ENCODE data around the gene APH1B.
"Not testable (repeated sequence)": the region's sequence is repeated elsewhere in the genome, so short reads cannot be mapped to it uniquely, and the experiment has no call there.

Gene APH1B

DNA sequence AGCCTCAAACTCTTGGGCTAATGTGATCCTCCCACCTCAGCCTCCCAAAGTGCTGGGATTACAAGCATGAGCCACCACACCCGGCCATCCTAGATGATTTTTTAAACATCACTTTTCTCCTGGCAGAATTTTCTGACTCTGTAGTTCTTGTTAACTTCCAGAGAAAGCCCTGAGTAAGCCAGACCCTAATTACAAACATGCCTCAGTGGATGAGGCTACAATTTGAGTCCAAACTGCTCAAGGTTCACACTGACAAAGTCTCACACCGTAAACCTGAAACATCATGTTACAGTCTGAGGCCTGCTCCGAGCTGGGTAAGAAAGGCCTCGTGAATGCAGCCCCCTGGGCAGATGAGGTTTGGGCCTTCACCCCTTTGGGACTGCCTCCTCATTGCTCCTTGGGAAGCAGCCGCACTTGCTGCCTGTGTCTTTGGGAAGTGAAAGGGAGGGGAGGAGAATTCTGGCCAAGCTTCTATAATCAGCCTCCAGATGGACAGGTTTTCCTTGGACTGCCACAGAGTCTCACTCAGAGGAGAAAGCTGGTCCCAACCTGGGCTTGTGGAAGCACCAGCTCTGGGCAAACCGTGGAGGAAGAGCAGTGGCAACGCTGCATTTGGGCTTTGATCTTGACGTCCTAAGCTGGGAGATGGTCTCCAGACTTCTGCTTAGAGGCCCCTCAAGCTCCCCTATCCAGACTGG, 58.3 kb downstream of the APH1B start:
- peak; percentile 14 for DNase-seq

GRCh38 chr15:63337046-63337445, 59.6 kb downstream of the APH1B start:
- DNase-seq: no peak

GRCh38 chr15:63338170-63338569, 60.8 kb downstream of the APH1B start:
- peak; percentile 81 for DNase-seq

DNA sequence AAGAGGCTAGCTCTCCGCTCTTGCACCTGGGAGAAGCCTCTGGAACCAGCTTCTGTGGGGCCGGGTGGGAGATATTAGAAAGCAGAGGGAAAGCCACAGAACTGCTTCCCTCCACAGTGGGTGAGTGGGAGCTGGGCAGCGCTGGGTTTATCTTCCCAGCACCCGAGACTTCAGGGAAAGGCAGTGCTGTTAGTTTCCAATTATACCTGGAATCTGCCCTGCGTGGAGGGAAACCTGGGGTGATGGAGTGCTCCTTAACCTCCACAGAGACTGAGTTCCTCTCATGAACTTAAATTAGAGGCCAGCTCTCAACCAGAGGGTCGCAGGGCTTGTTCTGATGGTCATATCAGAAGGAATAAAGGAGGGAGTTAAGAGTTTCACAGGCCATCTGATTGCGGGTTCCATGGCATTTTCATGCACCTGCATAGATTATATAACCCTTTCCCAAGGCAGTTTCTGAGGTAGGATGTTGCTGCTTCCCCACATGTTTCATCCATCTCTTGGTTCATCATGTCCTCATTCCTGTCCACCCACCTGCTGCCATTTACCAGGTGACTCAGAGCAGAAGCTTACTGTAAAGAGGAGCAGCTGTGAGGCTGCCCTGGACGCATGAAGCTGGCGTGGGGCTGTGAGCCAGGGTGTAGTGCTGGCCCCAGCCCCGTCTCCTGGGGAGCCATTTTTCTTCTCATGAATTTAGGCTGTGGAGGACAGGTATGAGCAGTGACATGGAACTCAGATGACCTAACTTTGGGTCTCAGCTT, 61.8 kb downstream of the APH1B start:
- no peak for DNase-seq

DNA sequence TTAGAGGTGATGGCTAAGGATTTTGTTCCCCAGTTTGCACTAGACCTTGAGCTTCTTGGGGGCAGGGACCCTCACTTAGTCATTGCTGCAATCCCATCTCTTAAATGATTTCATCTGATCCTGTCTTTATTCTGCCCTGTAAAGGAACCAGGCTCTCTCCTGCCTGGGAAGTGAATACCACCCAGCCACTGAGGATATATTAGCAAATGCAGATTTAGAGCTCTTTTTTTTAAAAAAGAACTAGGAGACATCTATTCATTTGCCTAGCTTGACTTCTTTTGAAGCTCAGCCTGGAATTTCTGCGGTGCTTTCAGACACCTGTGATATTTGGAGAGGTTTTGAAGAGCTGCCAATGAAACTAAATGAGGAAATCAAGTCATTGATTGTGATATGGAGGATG, 62.4 kb downstream of the APH1B start:
- no peak for DNase-seq

DNA sequence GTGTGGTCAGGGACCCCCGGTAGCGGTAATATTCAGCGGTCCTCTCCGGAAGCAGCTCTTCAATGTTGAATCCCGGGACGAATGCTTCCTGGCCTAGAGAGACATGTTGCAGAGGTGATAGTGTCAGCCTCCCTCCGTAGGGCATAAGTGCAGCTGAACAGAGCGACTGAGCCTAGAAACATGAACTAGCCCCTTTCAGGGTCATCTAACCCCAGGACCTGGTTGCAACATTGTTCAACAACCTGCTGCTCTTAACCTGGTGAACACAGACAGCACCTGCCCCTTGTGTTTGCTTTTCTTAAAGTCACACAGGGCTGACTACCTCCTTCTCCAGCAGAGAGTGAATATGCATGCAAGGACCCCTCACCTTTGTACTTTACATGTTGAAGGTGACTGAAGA, 62.9 kb downstream of the APH1B start:
- DNase-seq: no peak

- DNase-seq: no peak
These were observed 63.5 kb downstream of the APH1B start for GRCh38 chr15:63340878-63341277.

DNA sequence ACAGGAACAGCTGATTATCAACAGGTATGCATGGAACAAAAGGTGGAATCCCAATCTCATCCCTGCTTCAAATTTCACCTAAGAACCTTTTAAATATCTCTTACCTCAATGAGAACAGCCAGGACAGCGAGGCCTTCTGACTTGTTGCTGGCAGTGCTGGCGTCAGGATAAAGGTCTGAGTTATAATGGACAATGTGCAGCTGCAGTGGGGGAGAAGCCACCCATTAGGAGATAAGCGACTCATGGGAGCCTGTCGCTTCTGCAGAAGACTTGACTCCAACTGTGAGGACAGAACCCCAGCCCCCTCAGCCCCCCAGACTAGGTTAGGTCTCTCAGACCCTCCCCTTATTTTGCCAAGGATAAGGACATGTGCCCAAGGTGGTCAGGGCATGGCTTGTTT, 64.5 kb downstream of the APH1B start:
- no peak for DNase-seq

DNA sequence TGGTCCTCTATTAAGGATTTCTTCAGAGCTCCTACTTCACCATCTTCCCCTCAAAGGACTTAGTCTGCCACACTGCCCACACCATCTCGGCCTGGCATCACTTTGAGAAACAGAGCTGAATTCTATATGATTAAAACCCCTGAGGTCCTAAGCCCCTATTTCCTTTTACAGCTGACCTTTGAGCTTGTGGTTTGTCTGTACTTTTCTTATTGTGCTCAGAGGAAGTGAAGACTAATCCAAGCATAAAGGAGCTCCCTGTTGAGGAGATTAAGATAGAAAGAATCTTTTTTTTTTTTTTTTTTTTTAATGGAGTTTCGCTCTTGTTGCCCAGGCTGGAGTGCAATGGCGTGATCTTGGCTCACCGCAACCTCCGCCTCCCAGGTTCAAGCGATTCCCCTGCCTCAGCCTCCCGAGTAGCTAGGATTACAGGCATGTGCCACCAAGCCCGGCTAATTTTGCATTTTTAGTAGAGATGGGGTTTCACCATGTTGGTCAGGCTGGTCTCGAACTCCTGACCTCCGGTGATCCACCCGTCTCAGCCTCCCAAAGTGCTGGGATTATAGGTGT, 65.7 kb downstream of the APH1B start:
- not testable (repeated sequence) for DNase-seq

DNA sequence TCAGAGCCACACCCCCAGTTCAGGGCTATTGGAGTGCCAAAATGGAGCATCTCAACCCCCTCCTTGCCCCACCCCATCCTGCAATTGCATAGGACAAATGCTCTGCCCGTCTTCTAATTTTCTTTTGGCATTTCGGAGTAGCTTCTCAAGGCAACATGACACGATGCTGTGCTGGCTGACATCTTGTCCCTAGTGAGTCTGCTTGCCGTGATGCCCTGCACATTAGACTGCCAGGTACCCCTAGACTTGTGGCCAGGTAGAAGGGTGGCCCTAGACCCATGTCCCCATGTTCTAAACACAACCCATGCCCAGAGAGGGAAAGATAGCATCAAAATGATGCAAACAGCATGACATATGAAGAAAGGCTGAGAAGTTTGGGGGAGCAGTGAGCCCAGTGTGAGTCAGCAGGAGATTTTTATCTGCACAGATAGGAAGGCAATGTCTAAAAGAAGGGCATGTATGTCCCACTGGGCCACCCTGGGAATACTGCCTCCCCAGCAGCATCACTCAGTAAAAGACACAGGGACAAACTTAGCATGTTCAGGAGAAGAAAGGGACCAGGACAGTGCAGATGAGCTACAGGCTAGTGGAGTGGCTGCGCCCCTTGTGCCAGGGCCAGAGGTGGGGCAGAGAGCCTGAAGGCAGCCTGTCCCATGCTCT, 67.5 kb downstream of the APH1B start:
- no peak for DNase-seq

DNA sequence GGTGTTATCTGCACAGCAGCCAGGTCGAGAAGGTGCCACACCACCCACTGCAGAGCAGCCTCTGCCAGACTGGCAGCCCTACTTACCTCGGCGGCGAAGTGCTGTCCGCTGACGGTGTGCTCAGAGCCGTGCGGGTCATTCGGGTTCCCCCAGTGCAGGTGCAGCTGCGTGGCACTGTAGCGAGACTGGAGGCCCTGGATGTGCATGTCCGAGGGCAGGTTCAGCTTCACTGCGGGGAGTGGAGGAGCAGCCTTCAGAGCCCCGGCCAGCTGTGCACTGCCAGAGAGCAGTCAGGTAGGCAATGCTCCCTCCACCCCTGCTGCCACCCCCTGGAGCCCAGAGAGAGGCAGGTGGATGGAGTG, 68.0 kb downstream of the APH1B start:
- no peak for DNase-seq

GRCh38 chr15:63347074-63347857, 69.9 kb downstream of the APH1B start:
- DNase-seq: no peak

DNA sequence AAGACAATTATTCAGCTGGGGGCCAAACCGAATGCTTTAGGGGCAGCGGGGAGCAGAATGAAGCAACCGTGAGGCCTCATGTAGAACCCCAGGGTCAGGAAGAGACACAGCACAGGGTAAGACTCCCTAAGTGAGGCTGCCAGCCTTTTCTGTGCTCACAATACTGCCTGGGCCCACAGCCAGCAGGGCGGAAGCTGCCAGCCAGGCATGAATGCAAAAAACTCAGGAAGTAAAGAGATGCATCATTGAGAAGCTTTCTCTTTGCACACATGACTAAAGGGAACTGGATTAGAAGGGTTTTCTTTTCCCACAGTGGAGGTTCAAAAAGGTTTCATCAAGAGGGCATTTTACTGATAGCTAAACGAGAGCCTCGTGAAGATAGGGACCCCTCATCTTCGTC, 71.0 kb downstream of the APH1B start:
- no peak for DNase-seq

DNA sequence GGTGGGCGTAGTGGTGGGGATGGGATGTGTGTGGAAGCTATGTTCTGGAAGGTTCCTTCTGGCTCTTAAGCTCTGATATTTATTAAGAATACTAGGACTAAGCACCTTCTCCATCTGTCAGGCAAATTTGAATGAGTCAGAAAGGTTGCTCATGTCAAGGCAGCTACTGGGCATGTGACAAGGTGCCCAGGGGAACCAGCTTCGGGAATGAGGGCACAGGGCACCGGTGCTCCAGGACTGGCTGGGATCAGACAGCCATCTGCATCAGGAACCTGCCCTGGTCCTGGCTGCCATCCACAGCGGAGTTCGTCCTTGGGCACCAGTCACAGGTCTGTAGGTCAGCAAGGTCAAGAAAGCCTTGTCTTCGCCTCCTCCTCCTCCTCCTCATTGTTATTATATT, 71.8 kb downstream of the APH1B start:
- DNase-seq: no peak

- no peak for DNase-seq
These were observed 72.2 kb downstream of the APH1B start for GRCh38 chr15:63349621-63350020.

GRCh38 chr15:63350178-63350621, 72.8 kb downstream of the APH1B start:
- DNase-seq: no peak

GRCh38 chr15:63351170-63351569, 73.8 kb downstream of the APH1B start:
- no peak for DNase-seq

- no peak for DNase-seq
These were observed 75.4 kb downstream of the APH1B start for GRCh38 chr15:63352808-63353207.

GRCh38 chr15:63353261-63353660, 75.9 kb downstream of the APH1B start:
- no peak for DNase-seq

DNA sequence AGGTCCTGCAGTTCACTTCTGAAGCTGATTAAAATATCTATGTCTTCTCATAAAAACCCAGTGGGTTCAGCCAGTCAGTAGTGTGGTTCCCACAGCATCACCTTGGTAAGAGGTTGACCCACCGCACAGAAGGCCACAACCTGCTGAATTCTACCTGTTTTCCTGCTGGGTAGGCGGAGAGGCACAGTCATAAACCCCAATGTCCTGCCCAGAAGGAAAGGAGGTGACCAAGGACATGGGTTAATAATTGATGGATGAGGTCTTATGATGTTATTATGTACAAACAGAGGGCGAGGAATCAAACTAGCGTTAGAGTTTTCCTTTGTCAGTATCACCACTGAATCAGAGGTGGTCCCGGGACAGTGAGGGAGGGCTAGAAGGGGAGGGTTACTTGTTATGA, 76.5 kb downstream of the APH1B start:
- no peak for DNase-seq

- peak; percentile 61 for DNase-seq
These were observed 77.6 kb downstream of the APH1B start for GRCh38 chr15:63354821-63355650.

GRCh38 chr15:63357061-63357460, 79.7 kb downstream of the APH1B start:
- DNase-seq: no peak

Data from NCI-H82 (cell line).